IMR-90 (cell line): ENCODE results near the gene HGFAC. TPM values are rescaled to one million over a fixed set of nuclear protein-coding genes. Genes with fewer than 3 reads are reported as not detected.

Source experiments
- ATAC-seq: fragments of 200-7000 bp; cut with Tn5 transposase; 2 replicates; pipeline ENCODE4 v1.9.1; 2020; ENCODE audit warnings: low read depth, mild to moderate bottlenecking, moderate library complexity
- BruUV-seq: library from RNA; stranded (reverse); fragments of 400-500 nt; replicated peaks from 2 replicates; lab custom pipeline; 2021; lab: Mats Ljungman, UMichigan
- CTCF ChIA-PET: fragments of 300-600 bp; formaldehyde crosslinking; extraction: SDS; loops from one replicate; lab custom pipeline; 2021; ENCODE audit warnings: antibody characterized with exemption; lab: Yijun Ruan, JAX
- POLR2A ChIA-PET: fragments of 300-600 bp; sonication (Branson Sonifier 250); formaldehyde crosslinking; loops from one replicate; lab custom pipeline; 2022; ENCODE audit warnings: antibody characterized with exemption; ENCODE audit not compliant: unreplicated experiment; lab: Charles Lee
- DNase-seq: peaks from one replicate; pipeline ENCODE4 v3.0.0; 2013
- H2AFZ ChIP-seq: replicated peaks from 2 replicates; pipeline ENCODE3; 2013; ENCODE audit warnings: low read length, mild to moderate bottlenecking; ENCODE audit not compliant: poor library complexity
- H2AK5ac ChIP-seq: 2 replicates; pipeline ENCODE4 v1.6.1; 2013; ENCODE audit warnings: low read depth, low read length, inconsistent platforms
- H2AK9ac ChIP-seq: replicated peaks from 2 replicates; pipeline ENCODE3; 2013; ENCODE audit warnings: mild to moderate bottlenecking, low read depth, low read length, moderate library complexity; ENCODE audit not compliant: poor library complexity
- H2BK120ac ChIP-seq: 2 replicates; pipeline ENCODE4 v1.6.1; 2013; ENCODE audit warnings: low read depth, low read length, inconsistent platforms
- H2BK15ac ChIP-seq: 3 replicates; pipeline ENCODE4 v1.6.1; 2013; ENCODE audit warnings: low read depth, low read length, inconsistent platforms
- H2BK20ac ChIP-seq: 2 replicates; pipeline ENCODE4 v1.6.1; 2013; ENCODE audit warnings: low read depth, mild to moderate bottlenecking, inconsistent platforms, low read length, moderate library complexity
- H2BK5ac ChIP-seq: 2 replicates; pipeline ENCODE4 v1.6.1; 2013; ENCODE audit warnings: mild to moderate bottlenecking, low read depth, low read length, inconsistent platforms; ENCODE audit not compliant: poor library complexity, severe bottlenecking
- H3K14ac ChIP-seq: replicated peaks from 2 replicates; pipeline ENCODE4 v1.6.1; 2013; ENCODE audit warnings: low read depth, low read length, inconsistent platforms
- H3K18ac ChIP-seq: 2 replicates; pipeline ENCODE4 v1.6.1; 2013; ENCODE audit warnings: low read depth, low read length, control low read depth
- H3K23ac ChIP-seq: 2 replicates; pipeline ENCODE4 v1.6.1; 2013; ENCODE audit warnings: low read depth, low read length, inconsistent platforms
- H3K27ac ChIP-seq: 2 replicates; pipeline ENCODE4 v1.5.1; 2013; ENCODE audit warnings: mild to moderate bottlenecking, control low read depth, low read length; ENCODE audit not compliant: insufficient read depth
- H3K27me3 ChIP-seq: 2 replicates; pipeline ENCODE4 v1.6.1; 2013; ENCODE audit warnings: low read length; ENCODE audit not compliant: control insufficient read depth, insufficient read depth
- H3K36me3 ChIP-seq: 2 replicates; pipeline ENCODE4 v1.6.1; 2013; ENCODE audit warnings: low read length, mixed read lengths; ENCODE audit not compliant: control insufficient read depth, insufficient read depth
- H3K4ac ChIP-seq: 2 replicates; pipeline ENCODE4 v1.6.1; 2013; ENCODE audit warnings: low read depth, low read length, inconsistent platforms
- H3K4me1 ChIP-seq: 2 replicates; pipeline ENCODE4 v1.6.1; 2013; ENCODE audit warnings: low read length, mixed read lengths; ENCODE audit not compliant: control insufficient read depth, insufficient read depth
- H3K4me2 ChIP-seq: 2 replicates; pipeline ENCODE4 v1.6.1; 2013; ENCODE audit warnings: low read depth, mild to moderate bottlenecking, control low read depth, low read length, moderate library complexity
- H3K4me3 ChIP-seq: 2 replicates; pipeline ENCODE4 v1.5.1; 2013; ENCODE audit warnings: low read depth, mild to moderate bottlenecking, control low read depth, low read length, moderate library complexity; ENCODE audit not compliant: insufficient read depth
- H3K56ac ChIP-seq: 2 replicates; pipeline ENCODE4 v1.6.1; 2013; ENCODE audit warnings: low read length, inconsistent platforms; ENCODE audit not compliant: insufficient read depth; ENCODE audit errors: extremely low read depth
- H3K79me1 ChIP-seq, 2 experiments: 2 replicates each; pipeline ENCODE4 v1.6.1; 2013; ENCODE audit warnings: low read length in 2 of 2, inconsistent platforms in 1 of 2, low read depth in 1 of 2
- H3K9ac ChIP-seq: 2 replicates; pipeline ENCODE4 v1.6.1; 2013; ENCODE audit warnings: low read depth, low read length, control low read depth
- H3K9me1 ChIP-seq: 2 replicates; pipeline ENCODE4 v1.6.1; 2013; ENCODE audit warnings: low read length, inconsistent platforms; ENCODE audit not compliant: insufficient read depth
- H3K9me3 ChIP-seq: 2 replicates; pipeline ENCODE4 v1.6.1; 2013; ENCODE audit warnings: low read length; ENCODE audit not compliant: control insufficient read depth, insufficient read depth
- H4K20me1 ChIP-seq: 2 replicates; pipeline ENCODE4 v1.6.1; 2013; ENCODE audit warnings: low read length, inconsistent platforms; ENCODE audit not compliant: insufficient read depth
- H4K5ac ChIP-seq: 2 replicates; pipeline ENCODE4 v1.6.1; 2013; ENCODE audit warnings: mild to moderate bottlenecking, low read depth, low read length, control low read depth
- H4K8ac ChIP-seq, 2 experiments: 2 replicates each; pipeline ENCODE4 v1.6.1; 2013; ENCODE audit warnings: low read depth in 2 of 2, low read length in 2 of 2, control low read depth in 1 of 2, inconsistent platforms in 1 of 2
- H4K91ac ChIP-seq: 2 replicates; pipeline ENCODE4 v1.6.1; 2013; ENCODE audit warnings: low read depth, low read length, inconsistent platforms; ENCODE audit not compliant: insufficient read depth
- BHLHE40 ChIP-seq: fragments of 150-350 bp; IDR thresholded peaks from 2 replicates; pipeline ENCODE4 v1.6.1; 2016; ENCODE audit warnings: mild to moderate bottlenecking, low read depth, low read length
- CEBPB ChIP-seq: IDR thresholded peaks from 2 replicates; pipeline ENCODE4 v1.6.1; 2012; ENCODE audit warnings: low read depth, low read length, improper control_type of control experiment
- CHD1 ChIP-seq: IDR thresholded peaks from 2 replicates; pipeline ENCODE4 v1.6.1; 2012; ENCODE audit warnings: low read depth, low read length, improper control_type of control experiment
- FOS ChIP-seq: fragments of 150-350 bp; IDR thresholded peaks from 2 replicates; pipeline ENCODE4 v1.6.1; 2016; ENCODE audit warnings: low read depth, low read length
- MAFK ChIP-seq: IDR thresholded peaks from 2 replicates; pipeline ENCODE4 v1.6.1; 2012; ENCODE audit warnings: low read depth, low read length, improper control_type of control experiment
- MAZ ChIP-seq: IDR thresholded peaks from 2 replicates; pipeline ENCODE4 v1.6.1; 2012; ENCODE audit warnings: low read depth, mild to moderate bottlenecking, low read length, improper control_type of control experiment, moderate library complexity, borderline replicate concordance
- NFE2L2 ChIP-seq: fragments of 150-350 bp; IDR thresholded peaks from 2 replicates; pipeline ENCODE4 v1.6.1; 2016; ENCODE audit warnings: low read depth, mild to moderate bottlenecking, low read length
- POLR2A ChIP-seq: IDR thresholded peaks from 2 replicates; pipeline ENCODE4 v1.6.1; 2012; ENCODE audit warnings: mild to moderate bottlenecking, low read depth, low read length
- RCOR1 ChIP-seq: IDR thresholded peaks from 2 replicates; pipeline ENCODE4 v1.6.1; 2012; ENCODE audit warnings: mild to moderate bottlenecking, low read length, improper control_type of control experiment; ENCODE audit not compliant: insufficient replicate concordance
- SMC3 ChIP-seq: fragments of 150-350 bp; IDR thresholded peaks from 2 replicates; pipeline ENCODE4 v1.6.1; 2016; ENCODE audit warnings: low read depth, mild to moderate bottlenecking, antibody characterized with exemption, low read length, moderate library complexity
- WGBS, 2 experiments: methylation state at CpG; one replicate each; pipeline versions ENCODE4 v1.1.5 to v1.1.7; 2013; ENCODE audit warnings: missing lambda C conversion rate in 2 of 2; ENCODE audit not compliant: insufficient read length in 1 of 2; ENCODE audit errors: extremely low coverage in 2 of 2; 5-methylcytosine and 5-hydroxymethylcytosine counted together
- dilution Hi-C: fragments of 300-500 bp; cut with HindIII; formaldehyde crosslinking; loops from one replicate; pipeline ENCODE4 v1.14.3; 2018; ENCODE audit warnings: low sequenced_read_pairs; ENCODE audit not compliant: unreplicated experiment
- in situ Hi-C: fragments of 300-500 bp; cut with MboI; formaldehyde crosslinking; loops from 3 replicates; pipeline ENCODE4 v1.14.3; 2019; ENCODE audit warnings: low sequenced_read_pairs, inconsistent platforms, mixed read lengths
- intact Hi-C: fragments of 100-400 bp; cut with micrococcal nuclease; formaldehyde crosslinking; loops from 2 replicates; pipeline ENCODE4 v1.10.0; 2022
- polyA plus RNA-seq, 3 experiments: library from polyadenylated mRNA; depleted of rRNA; stranded (reverse); fragments of >200 nt; gene quantifications; 2 replicates each; pipeline ENCODE4 v1.2.3, GENCODE V29; 2012; ENCODE audit warnings: low replicate concordance in 1 of 3
- total RNA-seq: library from RNA; depleted of rRNA; stranded (reverse); fragments of >200 nt; gene quantifications from 2 replicates; pipeline ENCODE4 v1.2.3, GENCODE V29; 2012
- TF ChIP-seq, protein P1 (sequence below): fragments of 150-350 bp; IDR thresholded peaks from 2 replicates; pipeline ENCODE4 v1.6.1; 2016; ENCODE audit warnings: low read depth, mild to moderate bottlenecking, low read length, moderate library complexity, borderline replicate concordance
- TF ChIP-seq, protein P2 (sequence below): fragments of 150-350 bp; IDR thresholded peaks from 2 replicates; pipeline ENCODE4 v1.6.1; 2017; ENCODE audit warnings: mild to moderate bottlenecking, antibody characterized with exemption, low read length, low read depth

HGFAC gene
- total and polyA plus RNA-seq, 2 of the 4 experiments (the other 2 are of a cell fraction) = 0.05 TPM; not detected in 1

DNA sequence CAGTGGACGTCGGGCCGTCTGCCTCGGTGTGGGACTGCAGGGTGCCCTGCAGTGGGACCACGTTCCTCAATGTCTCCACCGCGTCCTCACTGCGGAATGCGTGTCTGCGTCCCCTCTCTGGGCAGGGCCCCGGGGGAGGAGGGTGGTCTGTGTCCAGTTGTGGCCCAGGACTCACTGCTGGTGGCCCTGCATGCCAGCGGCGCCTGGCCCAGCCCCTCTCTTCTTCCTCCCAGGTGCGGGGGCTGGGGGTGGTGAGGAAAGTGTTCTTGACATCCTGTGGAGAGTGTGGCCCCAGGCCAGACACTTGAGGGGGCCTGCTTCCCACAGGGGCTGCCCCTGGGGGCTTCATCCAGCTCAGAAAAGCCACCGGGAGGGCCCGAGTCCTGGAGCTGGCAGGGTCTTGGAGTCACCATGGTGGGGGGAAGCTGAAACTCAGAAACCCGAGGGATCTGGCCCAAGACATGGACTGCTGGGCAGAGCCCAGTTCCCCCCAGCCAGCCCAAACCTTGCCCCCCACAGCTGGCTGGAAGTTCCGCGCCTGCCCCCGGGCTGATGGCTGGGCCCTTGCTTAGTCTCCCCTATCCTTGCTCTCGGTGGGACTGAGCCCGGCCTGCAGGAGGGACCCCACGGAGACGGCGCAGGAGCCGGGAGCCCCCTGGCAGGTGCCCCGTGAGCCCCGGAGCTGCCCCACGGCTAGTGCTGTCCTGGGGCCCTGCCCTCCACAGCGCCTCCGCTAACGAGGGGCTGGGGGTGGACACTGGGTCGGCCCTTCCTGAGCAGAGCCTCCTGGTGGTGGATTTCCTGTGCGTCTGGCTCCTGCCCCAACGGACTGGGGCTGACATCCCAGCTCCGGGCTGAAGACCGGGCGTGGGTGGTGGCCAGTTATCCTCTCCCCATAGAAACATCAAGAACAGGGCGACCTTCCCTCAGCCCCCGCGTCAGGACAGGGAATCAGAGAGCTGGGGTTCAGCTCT is 24.2 kb downstream of the HGFAC start (continued):
- TF ChIP-seq MAFK = no peak

DNA sequence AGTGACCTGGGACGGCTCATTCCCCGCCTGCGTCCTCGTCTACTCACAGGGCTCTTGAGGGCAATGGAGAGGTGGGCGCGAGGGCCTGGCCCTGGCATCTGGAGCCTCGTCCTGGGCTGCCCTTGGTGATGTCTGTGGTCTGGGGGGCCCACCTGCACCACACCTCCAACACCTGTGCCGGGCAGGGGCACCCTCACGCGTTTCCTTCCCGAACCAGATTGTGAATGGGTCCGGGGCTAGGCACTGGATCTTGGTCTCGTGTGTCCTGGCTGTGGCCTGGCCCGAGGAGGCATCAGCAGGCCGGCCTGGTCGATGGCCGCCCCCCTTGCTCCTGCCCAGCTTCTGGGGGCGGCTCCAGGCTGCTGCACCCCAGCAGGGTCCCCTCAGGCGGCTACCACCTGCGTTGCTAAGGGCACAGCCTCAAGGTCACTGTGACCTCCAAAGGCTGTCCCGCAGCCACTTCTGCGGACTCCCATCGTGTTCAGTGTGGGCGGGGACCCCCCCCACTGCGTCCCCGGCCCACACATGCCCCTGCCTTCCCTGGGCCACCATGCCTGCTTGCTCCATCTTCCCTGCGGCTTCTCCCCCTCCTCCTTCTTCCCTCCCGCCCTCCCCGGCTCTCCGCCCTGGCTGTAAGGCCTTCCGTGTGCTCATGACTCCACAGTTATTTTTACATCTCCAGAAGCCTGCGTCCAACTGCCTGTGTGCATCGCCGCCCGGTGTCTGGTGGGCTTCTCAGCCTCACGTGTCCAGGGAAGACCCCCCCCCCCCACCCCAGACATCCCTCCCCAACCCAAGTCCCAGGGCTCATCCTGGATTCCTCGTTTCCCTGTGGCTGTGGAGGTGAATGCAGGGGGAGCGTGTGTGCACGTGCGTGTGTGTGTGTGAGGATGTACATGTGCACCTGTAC is 25.2 kb downstream of the HGFAC start:
- dilution Hi-C loops = no loop called here
- POLR2A ChIA-PET = no interaction called here
- intact Hi-C loops = no loop called here
- H3K56ac ChIP-seq = no peak overlapping the region
- in situ Hi-C loops = no loop called here
- no peaks in the 10 kb centered on the region for H3K36me3 ChIP-seq
- H3K9me3 ChIP-seq = no peaks in the 10 kb centered on the region
- H3K14ac ChIP-seq = no peak overlapping the region
- ATAC-seq (no peak), DNase-seq (no peak)
- H3K4me1 ChIP-seq = no peaks in the 10 kb centered on the region
- H3K79me1 ChIP-seq = no peaks in the 10 kb centered on the region
- H3K4me2 ChIP-seq = no peak overlapping the region
- H2BK15ac ChIP-seq = no peak overlapping the region
- H2AFZ ChIP-seq = no peak overlapping the region
- TF ChIP-seq CEBPB = no peak
- TF ChIP-seq FOS = no peak
- TF ChIP-seq NFE2L2 = no peak
- TF ChIP-seq, protein P1, sequence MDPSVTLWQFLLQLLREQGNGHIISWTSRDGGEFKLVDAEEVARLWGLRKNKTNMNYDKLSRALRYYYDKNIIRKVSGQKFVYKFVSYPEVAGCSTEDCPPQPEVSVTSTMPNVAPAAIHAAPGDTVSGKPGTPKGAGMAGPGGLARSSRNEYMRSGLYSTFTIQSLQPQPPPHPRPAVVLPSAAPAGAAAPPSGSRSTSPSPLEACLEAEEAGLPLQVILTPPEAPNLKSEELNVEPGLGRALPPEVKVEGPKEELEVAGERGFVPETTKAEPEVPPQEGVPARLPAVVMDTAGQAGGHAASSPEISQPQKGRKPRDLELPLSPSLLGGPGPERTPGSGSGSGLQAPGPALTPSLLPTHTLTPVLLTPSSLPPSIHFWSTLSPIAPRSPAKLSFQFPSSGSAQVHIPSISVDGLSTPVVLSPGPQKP = no peak
- TF ChIP-seq, protein P2, sequence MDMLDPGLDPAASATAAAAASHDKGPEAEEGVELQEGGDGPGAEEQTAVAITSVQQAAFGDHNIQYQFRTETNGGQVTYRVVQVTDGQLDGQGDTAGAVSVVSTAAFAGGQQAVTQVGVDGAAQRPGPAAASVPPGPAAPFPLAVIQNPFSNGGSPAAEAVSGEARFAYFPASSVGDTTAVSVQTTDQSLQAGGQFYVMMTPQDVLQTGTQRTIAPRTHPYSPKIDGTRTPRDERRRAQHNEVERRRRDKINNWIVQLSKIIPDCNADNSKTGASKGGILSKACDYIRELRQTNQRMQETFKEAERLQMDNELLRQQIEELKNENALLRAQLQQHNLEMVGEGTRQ = no peak
- no peak for TF ChIP-seq BHLHE40
- no peak for TF ChIP-seq POLR2A
- no peak for TF ChIP-seq MAFK
- TF ChIP-seq SMC3 = no peak
- TF ChIP-seq MAZ = no peak
- no peak for TF ChIP-seq RCOR1
- TF ChIP-seq CHD1 = no peak
- no peak overlapping the region for H4K91ac ChIP-seq
- no peak overlapping the region for H4K5ac ChIP-seq
- no peak overlapping the region for H3K23ac ChIP-seq
- no peak overlapping the region for H2BK120ac ChIP-seq
- no peak overlapping the region for H4K8ac ChIP-seq
- CTCF ChIA-PET = no interaction called here
- H3K18ac ChIP-seq = no peak overlapping the region
- no peak overlapping the region for H3K4ac ChIP-seq
- no peak overlapping the region for H2AK5ac ChIP-seq
- H3K9ac ChIP-seq = no peak overlapping the region
- no peak overlapping the region for H2AK9ac ChIP-seq
- H3K27ac ChIP-seq = no peak overlapping the region
- no peak overlapping the region for H3K4me3 ChIP-seq
- no peak overlapping the region for H2BK20ac ChIP-seq
- H2BK5ac ChIP-seq = no peak overlapping the region
- no TSS peak for BruUV-seq
- H3K9me1 ChIP-seq = 0 out of 2 replicates have a peak, but pooled peaks cover 5% of the 10 kb centered on the region
- peaks cover 49% of the 10 kb centered on the region for H3K27me3 ChIP-seq
- WGBS, 2 experiments = 85% methylated on average over 19 of the region's 40 CpGs; no CpG with 5 or more reads in 1 of the 2 experiments
- 0 out of 2 replicates have a peak, but pooled peaks cover 8% of the 10 kb centered on the region for H4K20me1 ChIP-seq
